K562 (cell line): ENCODE measurements around the gene MAPK4. TPM values are rescaled to one million over a fixed set of nuclear protein-coding genes. Genes with fewer than 3 reads are reported as not detected.

ENCODE experiments used
- CHD7 ChIP-seq: fragments of 200-600 bp; sonication (generic); IDR thresholded peaks from one replicate; pipeline ENCODE4 v1.6.1; 2012; ENCODE audit warnings: mild to moderate bottlenecking, low read depth, low read length, inconsistent platforms
- CTCF ChIP-seq, 3 experiments: IDR thresholded peaks in 2 of 3; conservative IDR thresholded peaks in 1 of 3; 2 replicates each; pipeline ENCODE4 v1.5.1; 2011 to 2012; ENCODE audit warnings: low read length in 3 of 3, mild to moderate bottlenecking in 3 of 3, control low read depth in 2 of 3, improper control_type of control experiment in 1 of 3, inconsistent platforms in 1 of 3, low read depth in 1 of 3, mixed read lengths in 1 of 3, moderate library complexity in 1 of 3; ENCODE audit not compliant: insufficient read depth in 2 of 3
- FOXJ3 ChIP-seq: sonication (generic); formaldehyde crosslinking; IDR thresholded peaks from 2 replicates; pipeline ENCODE4 v1.4.0; 2020; ENCODE audit warnings: mild to moderate bottlenecking, missing genetic modification reagents
- KAT7 ChIP-seq: sonication (generic); formaldehyde crosslinking; IDR thresholded peaks from 2 replicates; pipeline ENCODE4 v1.8.0; 2022; ENCODE audit warnings: missing genetic modification reagents, mild to moderate bottlenecking, borderline replicate concordance
- KLF1 ChIP-seq: fragments of 450-650 bp; IDR thresholded peaks from 2 replicates; pipeline ENCODE4 v1.6.1; 2016; ENCODE audit warnings: missing genetic modification characterization, missing compliant biosample characterization
- RAD21 ChIP-seq, 2 experiments: fragments of 250-450 bp in 1 of 2; fragments of 450-650 bp in 1 of 2; sonication (Bioruptor Pico) in 1 of 2; formaldehyde crosslinking in 1 of 2; IDR thresholded peaks in 1 of 2; conservative IDR thresholded peaks in 1 of 2; 2 replicates each; pipeline versions ENCODE4 v1.4.0 to v1.8.0; 2020 to 2022; ENCODE audit warnings: mild to moderate bottlenecking in 2 of 2, moderate library complexity in 1 of 2
- SIN3A ChIP-seq, 2 experiments: fragments of 150-350 bp in 1 of 2; IDR thresholded peaks; 2 replicates each; pipeline ENCODE4 v1.6.1; 2011 to 2016; ENCODE audit warnings: borderline replicate concordance in 2 of 2, low read depth in 2 of 2, low read length in 2 of 2, mild to moderate bottlenecking in 2 of 2, moderate library complexity in 2 of 2; ENCODE audit not compliant: control insufficient read depth in 1 of 2
- ZNF639 ChIP-seq, 2 experiments: fragments of 200-800 bp in 1 of 2; sonication (Bioruptor generic) in 1 of 2; sonication (generic) in 1 of 2; formaldehyde crosslinking in 1 of 2; IDR thresholded peaks in 1 of 2; conservative IDR thresholded peaks in 1 of 2; 2 replicates each; pipeline versions ENCODE4 v1.5.0 to v1.6.1; 2016 to 2020; ENCODE audit warnings: missing compliant biosample characterization in 1 of 2, missing genetic modification characterization in 1 of 2, missing genetic modification reagents in 1 of 2
- ZNF740 ChIP-seq, 3 experiments: fragments of 200-800 bp in 1 of 3; sonication (Bioruptor generic) in 1 of 3; sonication (generic) in 1 of 3; formaldehyde crosslinking in 1 of 3; IDR thresholded peaks; 2 replicates each; pipeline versions ENCODE4 v1.6.1 to v1.8.0; 2016 to 2022; ENCODE audit warnings: mild to moderate bottlenecking in 2 of 3, missing compliant biosample characterization in 2 of 3, missing genetic modification characterization in 2 of 3, missing genetic modification reagents in 1 of 3
- polyA plus RNA-seq, 8 experiments: library from polyadenylated mRNA; depleted of rRNA in 4 of 8; stranded (reverse) in 5 of 8; unstranded in 3 of 8; fragments of >200 nt; fragmentation: Nextera tagmentation in 2 of 8; fragmentation: Illumina TruSeq in 1 of 8; extraction: Ambion mirVana in 2 of 8; extraction: Trizol in 1 of 8; gene quantifications; 2 replicates each; pipeline versions ENCODE4 v1.2.1 to v1.2.3, GENCODE V29; 2011 to 2014; ENCODE audit warnings: inconsistent platforms in 1 of 8, missing spikeins in 1 of 8
- total RNA-seq, 7 experiments: library from RNA; depleted of rRNA in 6 of 7; stranded (reverse); fragments of >200 nt in 6 of 7; fragmentation: Illumina TruSeq in 2 of 7; extraction: Trizol in 2 of 7; gene quantifications; 2 replicates each; pipeline versions ENCODE4 v1.2.1 to v1.2.3, GENCODE V29; 2011 to 2021; ENCODE audit warnings: low replicate concordance in 1 of 7

The MAPK4 gene
- total and polyA plus RNA-seq, 9 of the 15 experiments (the other 6 are each of a cell fraction or from before 2014, with no cell fraction given): not detected

GRCh38 chr18:50586710-50587109, 26.8 kb downstream of the MAPK4 start (continued):
- TF ChIP-seq ZNF740 (CRISPR knock-in tag; IDR thresholded peaks at IDR 0.05) (no peak), ZNF740 (tag; IDR thresholded peaks at IDR 0.05) (no peak), FOXJ3 (CRISPR knock-in tag) (no peak), ZNF639 (CRISPR knock-in tag; conservative IDR thresholded peaks at IDR 0.05 in 1 of 2, IDR thresholded peaks at IDR 0.05 in 1 of 2) (no peak), KAT7 (CRISPR knock-in tag) (no peak), RAD21 (CRISPR knock-in tag; conservative IDR thresholded peaks at IDR 0.05 in 1 of 2, IDR thresholded peaks at IDR 0.05 in 1 of 2) (peak in 1 of 2 experiments; percentile 48; a peak in 2 of 4 replicates), SIN3A (IDR thresholded peaks at IDR 0.05; ENCODE audit: borderline replicate concordance in 2 of 2, control insufficient read depth in 1 of 2, low read depth in 2 of 2, low read length in 2 of 2) (no peak), CTCF (IDR thresholded peaks at IDR 0.05 in 2 of 3, conservative IDR thresholded peaks at IDR 0.05 in 1 of 3; ENCODE audit: insufficient read depth in 2 of 3, low read depth in 1 of 3, low read length in 3 of 3) (peak in 2 of 3 experiments; percentile 9 to 49; a peak in 3 of 6 replicates), CHD7 (no peak), KLF1 (tag) (no peak)
